GM21825 (cell line): Measurements from ENCODE around the gene FYCO1.

Experiments used
- ATAC-seq: cut with Tn5 transposase; IDR thresholded peaks from one replicate; pipeline ENCODE4 v1.9.1; 2021; ENCODE audit warnings: mild to moderate bottlenecking, moderate library complexity; ENCODE audit not compliant: unreplicated experiment

FYCO1 gene

DNA sequence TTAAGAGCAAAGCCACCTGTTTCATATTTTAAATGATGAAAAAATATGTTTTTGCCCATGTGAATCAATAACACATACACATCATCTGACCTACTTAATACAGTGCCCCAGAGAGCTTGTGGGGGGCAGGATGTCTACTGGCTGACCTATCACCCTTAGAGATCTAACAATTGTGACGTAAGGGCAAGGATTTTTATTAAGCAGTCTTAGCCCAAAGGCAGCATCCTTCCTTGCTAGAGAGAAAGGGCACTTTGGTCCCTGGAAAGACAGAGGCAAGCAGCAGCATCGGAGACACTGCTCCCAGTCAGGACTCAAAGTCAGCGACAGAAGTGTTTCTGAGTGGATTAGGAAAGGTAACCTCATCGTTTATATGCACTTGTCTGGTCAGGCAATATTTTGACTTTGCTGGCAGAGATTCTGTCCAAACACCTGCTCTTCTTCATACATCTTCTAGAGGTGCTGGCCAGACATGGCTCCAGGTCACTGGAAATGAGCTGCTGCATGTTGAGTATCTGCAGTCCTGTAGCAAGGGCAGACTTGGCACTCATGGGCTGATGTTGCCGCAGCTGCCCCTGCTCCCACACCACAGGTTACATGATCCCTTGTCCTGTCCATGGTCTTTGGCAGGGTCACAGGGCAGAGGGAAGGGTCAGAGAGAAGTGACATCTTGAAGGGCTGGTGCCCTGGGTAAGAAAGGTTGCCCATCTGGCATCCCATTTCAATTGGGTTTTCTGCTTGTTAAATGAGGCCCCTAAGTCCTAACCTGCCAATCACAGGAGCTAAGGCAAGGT, 50.6 kb downstream of the FYCO1 start:
- ATAC-seq: no peak

- no peak for ATAC-seq
Observed at GRCh38 chr3:45943207-45943846, 52.3 kb downstream of the FYCO1 start, which contains the start of gene CXCR6. CXCR6 (plus strand) TSS chr3:45943464; CDS start chr3:45946482, 3,018 bp downstream.

DNA sequence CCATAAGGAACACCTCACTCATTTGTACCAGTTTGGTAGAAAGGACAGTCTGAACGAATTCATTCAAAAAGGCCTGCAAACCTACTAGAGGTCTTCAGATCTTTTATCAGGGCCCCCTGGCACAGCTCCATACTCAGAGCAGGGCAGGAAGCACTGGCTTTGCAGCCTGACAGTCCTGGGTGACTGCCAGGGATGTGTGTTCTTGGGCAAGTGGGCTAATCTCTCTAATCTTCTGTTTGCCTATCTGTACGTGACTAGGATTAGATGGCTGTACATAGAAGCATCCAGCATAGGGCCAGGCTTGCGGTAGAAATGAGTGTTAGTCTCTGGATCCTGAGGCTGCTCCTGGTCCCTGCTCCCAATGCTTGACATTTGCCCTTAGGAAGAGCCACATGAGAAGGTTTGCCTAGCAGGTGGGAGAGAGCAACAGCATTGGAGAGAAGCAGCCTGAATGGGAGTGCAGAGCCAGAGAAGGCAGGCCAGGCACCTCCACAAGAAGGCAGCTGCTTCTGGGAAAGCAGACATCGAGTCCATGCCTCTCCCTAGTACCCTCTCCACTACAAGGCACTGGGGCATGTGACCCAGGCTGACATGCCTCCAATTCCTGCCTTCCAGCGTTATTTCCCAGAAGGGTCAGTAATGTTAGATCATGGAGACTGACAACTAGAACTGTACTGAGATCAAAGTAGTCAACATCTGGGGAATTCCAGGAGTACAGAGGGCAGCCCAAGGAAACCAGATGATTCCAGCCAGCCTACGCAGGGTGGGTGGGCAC, 53.4 kb downstream of the FYCO1 start:
- no peak for ATAC-seq

GRCh38 chr3:45940781-45941365, 54.8 kb downstream of the FYCO1 start:
- no peak for ATAC-seq

GRCh38 chr3:45940004-45940780, 55.4 kb downstream of the FYCO1 start:
- no peak for ATAC-seq

GRCh38 chr3:45939341-45939771, 56.3 kb downstream of the FYCO1 start:
- peak; percentile 44 for ATAC-seq

DNA sequence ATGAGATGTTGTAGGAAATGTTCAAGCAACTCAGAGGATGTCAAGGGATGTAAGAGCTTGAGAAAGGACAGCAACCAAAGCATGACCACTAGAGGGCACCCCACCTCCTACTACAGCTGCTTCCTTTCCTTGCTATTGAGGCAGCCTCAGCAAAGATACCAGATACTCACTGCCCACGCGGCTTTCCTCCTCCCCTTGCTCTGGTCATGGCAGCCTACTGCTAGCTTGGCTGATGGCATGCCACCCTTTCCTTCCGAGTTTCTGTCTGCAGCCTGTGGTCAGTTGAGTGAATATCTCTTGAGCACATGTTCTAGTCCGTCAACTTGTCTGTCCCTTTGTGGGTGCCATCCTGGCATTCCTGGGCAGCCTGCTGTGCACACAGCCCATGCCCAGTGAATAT, 56.8 kb downstream of the FYCO1 start:
- peak; percentile 61 for ATAC-seq

DNA sequence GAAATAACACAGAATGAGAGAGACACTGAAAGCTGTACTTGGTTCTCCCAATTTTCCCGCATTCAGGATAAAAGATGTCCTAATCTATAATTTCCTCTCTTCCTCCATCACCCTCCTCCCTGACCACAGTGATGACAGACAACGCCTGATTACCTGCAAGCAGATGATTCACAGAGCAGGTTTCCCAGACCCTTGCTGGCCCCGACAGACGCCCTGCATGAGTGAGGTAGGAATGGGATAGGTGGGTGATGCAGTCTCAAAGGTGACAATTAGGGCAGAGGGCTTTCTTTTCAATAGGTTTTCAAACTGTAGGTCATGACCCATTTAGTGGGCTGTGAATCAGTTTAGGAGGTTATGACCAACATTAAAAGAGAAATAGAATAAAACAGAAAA, 57.6 kb downstream of the FYCO1 start:
- ATAC-seq: no peak

DNA sequence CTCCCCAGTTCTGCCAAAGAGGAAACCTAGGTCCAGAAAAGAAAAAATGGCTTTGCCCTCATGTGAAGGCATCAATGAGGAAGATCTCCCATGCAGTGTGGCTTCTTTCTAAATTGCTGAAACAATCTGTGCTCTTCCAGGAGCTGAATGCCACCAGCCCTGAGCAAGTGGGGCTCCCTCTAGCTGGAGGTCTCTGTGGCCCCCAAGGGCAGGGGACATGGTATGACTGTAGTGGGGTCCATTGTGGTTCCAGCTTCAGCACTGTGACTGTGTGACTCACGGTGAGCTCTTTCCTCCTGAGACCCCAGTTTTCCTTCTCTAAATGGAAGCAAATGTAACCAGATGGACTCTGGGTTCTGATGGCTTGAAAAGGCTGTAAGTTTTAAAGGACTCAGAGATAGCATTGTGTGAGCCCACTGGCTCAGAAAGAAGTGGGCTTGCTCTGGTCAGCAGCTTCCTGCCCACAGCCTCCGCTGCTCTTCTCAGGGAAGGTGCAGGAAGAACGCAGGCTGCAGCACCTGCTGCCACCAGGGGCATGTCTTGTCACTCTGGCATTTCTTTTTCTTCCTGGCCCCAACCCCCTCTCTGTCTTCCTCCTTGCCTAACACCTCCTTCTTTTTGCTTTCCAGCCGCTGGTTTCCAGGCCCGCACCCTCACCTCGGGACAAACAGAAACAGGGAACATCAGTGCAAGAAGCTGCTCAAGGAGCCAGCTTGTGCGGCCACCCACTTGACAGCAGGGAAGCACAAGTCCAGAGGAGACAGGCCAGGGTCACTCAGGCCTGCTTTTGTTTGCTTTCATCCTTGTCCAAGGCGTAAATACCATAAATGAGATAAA, 58.2 kb downstream of the FYCO1 start:
- ATAC-seq: no peak

DNA sequence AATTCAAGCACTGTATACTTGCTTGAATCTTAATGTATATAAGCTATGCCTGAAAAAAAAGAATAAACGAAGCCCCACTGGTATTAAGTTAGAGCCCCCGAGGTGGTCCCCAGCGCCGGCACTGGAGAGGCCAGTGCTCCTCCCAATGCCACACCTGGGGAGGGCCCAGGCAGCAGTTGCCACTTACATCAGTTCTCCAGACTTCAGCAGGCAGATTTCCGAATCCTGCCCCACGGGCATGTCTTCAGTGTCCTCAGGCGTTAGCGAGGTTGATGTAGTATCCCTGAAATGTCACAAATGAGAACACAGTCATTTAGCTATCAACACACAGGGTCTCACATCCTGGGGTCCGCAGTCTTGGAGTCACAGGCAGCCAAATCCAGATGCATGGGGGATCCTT, 59.4 kb downstream of the FYCO1 start:
- ATAC-seq: no peak

GRCh38 chr3:45933591-45933990, 62.0 kb downstream of the FYCO1 start:
- ATAC-seq: no peak

GRCh38 chr3:45932112-45932511, 63.5 kb downstream of the FYCO1 start:
- no peak for ATAC-seq

DNA sequence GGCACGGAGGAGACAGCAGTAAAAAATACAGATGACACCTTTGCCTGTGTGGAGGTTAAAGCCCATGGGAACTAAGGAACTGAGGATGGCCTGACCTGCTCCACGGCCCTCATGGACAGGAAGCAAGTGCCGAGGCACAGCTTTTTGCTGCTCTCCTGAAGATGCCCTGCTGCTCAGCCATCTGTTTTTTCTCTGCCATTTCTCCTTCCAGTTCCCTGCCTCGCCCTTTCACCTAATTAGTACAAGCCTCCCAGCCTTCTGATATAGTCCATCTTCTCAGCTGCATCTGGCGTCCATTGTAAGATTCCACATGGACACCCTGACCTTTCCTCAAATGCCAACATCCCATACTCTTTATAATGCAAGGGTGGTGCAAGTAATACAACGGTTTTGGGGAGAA, 64.1 kb downstream of the FYCO1 start:
- no peak for ATAC-seq

DNA sequence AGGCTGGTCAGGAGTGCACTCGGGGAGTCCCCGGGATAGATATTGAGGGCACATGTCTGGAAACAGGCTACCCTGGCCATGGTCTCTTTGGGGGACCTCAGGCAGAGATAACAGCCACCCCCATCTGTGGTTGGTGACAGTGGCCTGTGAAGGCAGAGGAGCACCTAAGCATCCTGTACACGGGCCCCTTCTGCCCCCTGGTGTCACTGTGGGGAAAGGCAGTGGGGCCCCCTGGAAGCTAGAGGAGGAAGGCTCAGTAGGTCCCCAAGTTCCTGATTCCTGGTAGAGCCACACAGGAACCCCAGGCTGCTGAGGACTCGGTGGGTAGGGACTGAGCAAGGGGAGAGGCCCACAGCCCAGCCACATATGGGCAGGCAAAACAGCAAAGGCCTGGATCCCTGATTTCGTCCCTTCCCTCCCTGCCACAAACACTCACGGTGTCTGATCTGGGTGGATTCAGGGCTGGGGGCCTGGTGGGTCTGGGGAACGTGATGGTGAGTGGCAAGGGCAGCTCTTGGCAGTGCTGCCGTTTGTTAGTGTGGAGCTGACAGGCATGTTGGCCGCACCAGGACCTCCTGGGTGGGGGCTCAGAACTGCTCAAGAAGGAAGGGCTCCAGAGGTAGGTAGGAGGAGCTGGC, 66.5 kb downstream of the FYCO1 start:
- ATAC-seq: no peak

- no peak for ATAC-seq
Observed at GRCh38 chr3:45927881-45928280, 67.7 kb downstream of the FYCO1 start.

DNA sequence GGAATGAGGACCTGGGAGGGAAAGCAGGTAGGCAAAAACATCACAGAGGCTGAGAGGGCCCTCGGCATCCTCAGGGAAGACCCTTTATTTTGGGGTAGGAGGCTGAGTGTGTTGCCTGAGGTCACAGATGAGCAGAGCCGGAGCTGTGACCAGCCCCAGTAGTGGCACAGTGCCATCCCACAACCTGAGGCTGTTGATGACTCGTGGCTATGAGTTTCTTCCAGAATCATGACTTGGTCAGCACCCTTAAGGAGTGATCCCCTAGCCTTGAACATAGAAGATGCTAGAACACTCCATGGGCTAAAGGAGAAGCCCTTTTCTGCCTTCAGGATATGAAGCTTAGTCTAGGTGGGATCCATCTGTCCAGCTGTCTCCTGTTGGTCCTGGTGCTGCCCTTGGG, 71.9 kb downstream of the FYCO1 start:
- no peak for ATAC-seq

GRCh38 chr3:45922950-45923590, 72.6 kb downstream of the FYCO1 start:
- no peak for ATAC-seq

GRCh38 chr3:45922039-45922326, 73.6 kb downstream of the FYCO1 start:
- no peak for ATAC-seq
